Measurements from ENCODE around the gene GGA1. TPM values are rescaled to one million over a fixed set of nuclear protein-coding genes. Genes with fewer than 3 reads are reported as not detected.

The GGA1 gene
- total and polyA plus RNA-seq, 2 of the 4 experiments (the other 2 are of a cell fraction) = 17.2 to 48.5 TPM

- peak overlapping the region; percentile 99 for H2AFZ ChIP-seq (replicated peaks; ENCODE audit: low read length, poor library complexity)
- peak overlapping the region; percentile 61 for H3K4ac ChIP-seq (ENCODE audit: low read depth, low read length)
- H3K4me2 ChIP-seq (ENCODE audit: low read depth, low read length) = peak overlapping the region; percentile 96
- H3K4me3 ChIP-seq (ENCODE audit: insufficient read depth, low read depth, low read length) = peak overlapping the region; percentile 56
- WGBS, 2 experiments (ENCODE audit: extremely low coverage in 2 of 2, insufficient read length in 1 of 2) = 12% methylated on average over 12 of the region's 26 CpGs; no CpG with 5 or more reads in 1 of the 2 experiments
- peak overlapping the region; percentile 12; the same call in 1 of the 2 replicates for H3K18ac ChIP-seq (ENCODE audit: low read depth, low read length)
- peak overlapping the region; percentile 48 for H2AK5ac ChIP-seq (ENCODE audit: low read depth, low read length)
- peak overlapping the region; percentile 54 for H3K56ac ChIP-seq (ENCODE audit: extremely low read depth, insufficient read depth, low read length)
- ChIA-PET CTCF (no interaction called here), POLR2A (ENCODE audit: unreplicated experiment) (interaction anchor here (0.5 to 0.6 kb wide), 2 partner anchors 17 to 30 kb away, joined by 4 to 6 read pairs; partner anchors contain the start of gene LGALS2)
- peak overlapping the region; percentile 14 for H4K5ac ChIP-seq (ENCODE audit: low read depth, low read length)
- H3K23ac ChIP-seq (ENCODE audit: low read depth, low read length) = peak overlapping the region; percentile 94
- H4K91ac ChIP-seq (ENCODE audit: insufficient read depth, low read depth, low read length) = peak overlapping the region; percentile 76
- peaks cover 3% of the 10 kb centered on the region; the same call in 1 of the 2 replicates for H3K36me3 ChIP-seq (ENCODE audit: control insufficient read depth, insufficient read depth, low read length)
- H2BK20ac ChIP-seq (ENCODE audit: low read depth, low read length) = no peak overlapping the region
- H2BK120ac ChIP-seq (ENCODE audit: low read depth, low read length) = peak overlapping the region; percentile 14; the same call in 1 of the 2 replicates
- peaks cover 7% of the 10 kb centered on the region for H3K27me3 ChIP-seq (ENCODE audit: control insufficient read depth, insufficient read depth, low read length)
- ATAC-seq (ENCODE audit: low read depth) (peak; percentile 2), DNase-seq (no peak)
- 0 out of 2 replicates have a peak, but pooled peaks cover 3% of the 10 kb centered on the region for H4K20me1 ChIP-seq (ENCODE audit: insufficient read depth, low read length)
- H3K79me1 ChIP-seq (ENCODE audit: low read depth in 1 of 2, low read length in 2 of 2) = peaks cover 22 to 52% of the 10 kb centered on the region in 2 experiments
- BruUV-seq (replicated peaks) = TSS peak; percentile 53
- H2BK15ac ChIP-seq (ENCODE audit: low read depth, low read length) = 0 out of 3 replicates have a peak overlapping the region, but pooled peaks have one; percentile 2
- H2BK5ac ChIP-seq (ENCODE audit: low read depth, low read length, poor library complexity, severe bottlenecking) = peak overlapping the region; percentile 77
- in situ Hi-C loops (cut with MboI; ENCODE audit: low sequenced_read_pairs) (no loop called here), dilution Hi-C loops (cut with HindIII; ENCODE audit: low sequenced_read_pairs, unreplicated experiment) (no loop called here), intact Hi-C loops (cut with micrococcal nuclease) (loop anchor here (5.0 kb wide), 1 partner anchor 62 kb away; no protein-coding TSS in a partner anchor)
- H3K9me1 ChIP-seq (ENCODE audit: insufficient read depth, low read length) = peaks cover 7% of the 10 kb centered on the region
- H2AK9ac ChIP-seq (replicated peaks; ENCODE audit: low read depth, low read length, poor library complexity) = peak overlapping the region; percentile 99
- no peaks in the 10 kb centered on the region for H3K9me3 ChIP-seq (ENCODE audit: control insufficient read depth, insufficient read depth, low read length)
- peak overlapping the region; percentile 83 for H3K14ac ChIP-seq (replicated peaks; ENCODE audit: low read depth, low read length)
- peak overlapping the region; percentile 44 to 86 for H4K8ac ChIP-seq (ENCODE audit: low read depth in 2 of 2, low read length in 2 of 2)
- peaks cover 16% of the 10 kb centered on the region for H3K4me1 ChIP-seq (ENCODE audit: control insufficient read depth, insufficient read depth, low read length)
- peak overlapping the region; percentile 86 for H3K27ac ChIP-seq (ENCODE audit: insufficient read depth, low read length)
- H3K9ac ChIP-seq (ENCODE audit: low read depth, low read length) = peak overlapping the region; percentile 80
- TF ChIP-seq MAZ (IDR thresholded peaks at IDR 0.05; ENCODE audit: borderline replicate concordance, low read depth, low read length) (no peak), CEBPB (IDR thresholded peaks at IDR 0.05; ENCODE audit: low read depth, low read length) (no peak), RCOR1 (IDR thresholded peaks at IDR 0.05; ENCODE audit: insufficient replicate concordance, low read length) (no peak), RAD21 (IDR thresholded peaks at IDR 0.05; ENCODE audit: low read length) (no peak), MXI1 (IDR thresholded peaks at IDR 0.05; ENCODE audit: borderline replicate concordance, low read depth, low read length) (no peak), BHLHE40 (IDR thresholded peaks at IDR 0.05; ENCODE audit: low read depth, low read length) (no peak), CHD1 (IDR thresholded peaks at IDR 0.05; ENCODE audit: low read depth, low read length) (no peak), SMC3 (IDR thresholded peaks at IDR 0.05; ENCODE audit: low read depth, low read length) (no peak), NFE2L2 (IDR thresholded peaks at IDR 0.05; ENCODE audit: low read depth, low read length) (no peak), FOS (IDR thresholded peaks at IDR 0.05; ENCODE audit: low read depth, low read length) (no peak), RFX5 (IDR thresholded peaks at IDR 0.05; ENCODE audit: low read depth, low read length) (no peak), ELK1 (IDR thresholded peaks at IDR 0.05; ENCODE audit: borderline replicate concordance, low read depth, low read length) (no peak), POLR2A (IDR thresholded peaks at IDR 0.05; ENCODE audit: low read depth, low read length) (no peak)
- TF ChIP-seq, protein P1, sequence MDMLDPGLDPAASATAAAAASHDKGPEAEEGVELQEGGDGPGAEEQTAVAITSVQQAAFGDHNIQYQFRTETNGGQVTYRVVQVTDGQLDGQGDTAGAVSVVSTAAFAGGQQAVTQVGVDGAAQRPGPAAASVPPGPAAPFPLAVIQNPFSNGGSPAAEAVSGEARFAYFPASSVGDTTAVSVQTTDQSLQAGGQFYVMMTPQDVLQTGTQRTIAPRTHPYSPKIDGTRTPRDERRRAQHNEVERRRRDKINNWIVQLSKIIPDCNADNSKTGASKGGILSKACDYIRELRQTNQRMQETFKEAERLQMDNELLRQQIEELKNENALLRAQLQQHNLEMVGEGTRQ (IDR thresholded peaks at IDR 0.05; ENCODE audit: low read depth, low read length) = no peak
Observed at GRCh38 chr22:37609240-37610152, 862 bp downstream of the GGA1 start.

Measured in IMR-90 (cell line).